Cardiac fibroblast (primary cell): ENCODE data around the gene ACTL7A.

Experiments used
- DNase-seq, 2 donors: peaks; one replicate each; pipeline versions ENCODE4 v3.0.0 to v3.0.0-alpha.2; 2010; ENCODE audit warnings: low read depth in 2 of 2
- H3K4me3 ChIP-seq, 2 donors: replicated peaks in 1 of 2; 1 replicate in 1 of 2; 2 replicates in 1 of 2; pipeline ENCODE4 v1.5.1; 2011; ENCODE audit warnings: low read depth in 2 of 2, low read length in 2 of 2, mild to moderate bottlenecking in 2 of 2, moderate library complexity in 1 of 2
- CTCF ChIP-seq: IDR thresholded peaks from one replicate; pipeline ENCODE4 v1.5.1; 2011; ENCODE audit warnings: low read depth, mild to moderate bottlenecking, low read length, inconsistent platforms

The ACTL7A gene, protein sequence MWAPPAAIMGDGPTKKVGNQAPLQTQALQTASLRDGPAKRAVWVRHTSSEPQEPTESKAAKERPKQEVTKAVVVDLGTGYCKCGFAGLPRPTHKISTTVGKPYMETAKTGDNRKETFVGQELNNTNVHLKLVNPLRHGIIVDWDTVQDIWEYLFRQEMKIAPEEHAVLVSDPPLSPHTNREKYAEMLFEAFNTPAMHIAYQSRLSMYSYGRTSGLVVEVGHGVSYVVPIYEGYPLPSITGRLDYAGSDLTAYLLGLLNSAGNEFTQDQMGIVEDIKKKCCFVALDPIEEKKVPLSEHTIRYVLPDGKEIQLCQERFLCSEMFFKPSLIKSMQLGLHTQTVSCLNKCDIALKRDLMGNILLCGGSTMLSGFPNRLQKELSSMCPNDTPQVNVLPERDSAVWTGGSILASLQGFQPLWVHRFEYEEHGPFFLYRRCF

GRCh38 chr9:108861997-108862396 is at the start of gene ACTL7A:
Gene ACTL7A (plus strand): TSS chr9:108862266. CDS start chr9:108862323, 57 bp downstream.
- H3K4me3 ChIP-seq, result no peak within 1 kb of the TSS
- no peak for TF ChIP-seq CTCF
- DNase-seq, result no peak

- no peak for TF ChIP-seq CTCF
- no peak overlapping the region for H3K4me3 ChIP-seq
- DNase-seq, result no peak
Measured at GRCh38 chr9:108812396-108813025, 49.6 kb upstream of the ACTL7A start.

DNA sequence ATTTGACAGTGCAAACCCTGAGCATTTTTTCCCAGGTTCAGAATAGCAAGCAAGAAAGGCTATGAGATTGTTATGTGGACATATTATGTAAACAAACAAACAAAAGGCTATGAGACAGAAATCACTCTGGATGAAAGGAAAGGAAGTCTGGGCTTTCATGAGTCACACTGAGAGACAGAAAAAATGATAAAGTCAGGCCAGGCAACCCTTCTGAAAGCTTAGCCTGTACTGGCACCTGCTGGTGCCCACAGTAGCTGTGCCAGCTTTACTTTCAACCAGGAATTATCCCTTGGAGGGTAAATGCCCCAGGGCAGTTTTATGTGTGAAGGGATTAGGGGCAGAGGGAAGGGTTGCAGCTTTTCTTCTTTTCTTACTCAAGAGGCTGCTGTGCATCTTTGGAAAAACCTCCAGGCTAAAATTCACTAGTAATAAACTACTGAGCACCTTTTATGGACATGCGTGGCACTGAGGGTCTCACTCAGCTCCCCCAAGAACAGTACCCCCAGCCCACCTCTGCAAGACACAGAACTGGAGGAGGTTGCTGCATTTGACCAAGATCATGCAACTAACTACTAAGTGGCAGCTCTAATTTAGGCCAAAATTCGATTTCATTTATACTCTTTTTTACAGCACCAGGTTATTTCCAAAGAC is 48.0 kb upstream of the ACTL7A start:
- TF ChIP-seq CTCF, result peak; percentile 43
- peak; percentile 50 to 67 for DNase-seq
- no peak overlapping the region for H3K4me3 ChIP-seq

GRCh38 chr9:108815156-108815555 is 46.9 kb upstream of the ACTL7A start:
- TF ChIP-seq CTCF, result no peak
- no peak for DNase-seq
- H3K4me3 ChIP-seq, result no peak overlapping the region

DNA sequence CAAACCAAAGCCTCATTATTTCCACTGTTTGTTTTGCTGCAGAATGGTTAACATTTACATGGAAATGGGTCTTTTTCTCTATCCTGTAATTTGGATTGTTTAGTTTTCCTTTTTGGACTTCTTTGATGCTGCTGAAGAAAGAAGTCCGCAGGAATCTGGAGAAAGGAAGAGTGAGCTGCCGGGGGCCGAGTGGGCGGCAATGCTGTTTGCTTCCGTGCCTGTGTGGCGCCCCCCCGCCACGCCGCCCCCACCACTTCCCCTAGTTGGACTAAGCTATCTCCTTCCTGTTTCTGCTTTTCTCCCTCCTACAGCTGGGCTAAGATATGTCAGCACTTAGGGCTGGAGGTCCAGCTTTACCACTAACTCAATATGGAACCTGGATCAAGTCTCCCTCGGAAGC is 46.0 kb upstream of the ACTL7A start:
- no peak for TF ChIP-seq CTCF
- DNase-seq, result peak in 1 of 2 donors; percentile 7
- no peak overlapping the region for H3K4me3 ChIP-seq

DNA sequence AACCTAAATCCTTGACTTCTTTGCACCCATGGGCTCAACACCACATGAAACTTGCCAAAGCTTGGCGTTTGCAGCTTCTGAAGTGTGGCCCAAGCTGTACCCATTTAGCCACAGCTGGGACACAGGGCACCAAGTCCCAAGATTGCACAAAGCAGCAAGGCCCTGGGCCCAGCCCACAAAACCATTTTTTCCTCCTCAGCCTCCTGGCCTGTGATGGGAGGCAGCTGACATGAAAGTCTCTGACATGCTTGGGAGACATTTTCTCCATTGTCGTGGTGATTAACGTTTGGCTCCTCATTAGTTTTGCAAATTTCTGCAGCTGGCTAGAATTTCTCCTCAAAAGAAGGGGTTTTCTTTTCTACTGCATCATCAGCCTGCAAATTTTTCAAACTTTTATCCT is 38.2 kb upstream of the ACTL7A start:
- no peak for DNase-seq
- TF ChIP-seq CTCF, result no peak
- no peak overlapping the region for H3K4me3 ChIP-seq
